ENCODE measurements around the gene TNK2.

Gene TNK2

DNA sequence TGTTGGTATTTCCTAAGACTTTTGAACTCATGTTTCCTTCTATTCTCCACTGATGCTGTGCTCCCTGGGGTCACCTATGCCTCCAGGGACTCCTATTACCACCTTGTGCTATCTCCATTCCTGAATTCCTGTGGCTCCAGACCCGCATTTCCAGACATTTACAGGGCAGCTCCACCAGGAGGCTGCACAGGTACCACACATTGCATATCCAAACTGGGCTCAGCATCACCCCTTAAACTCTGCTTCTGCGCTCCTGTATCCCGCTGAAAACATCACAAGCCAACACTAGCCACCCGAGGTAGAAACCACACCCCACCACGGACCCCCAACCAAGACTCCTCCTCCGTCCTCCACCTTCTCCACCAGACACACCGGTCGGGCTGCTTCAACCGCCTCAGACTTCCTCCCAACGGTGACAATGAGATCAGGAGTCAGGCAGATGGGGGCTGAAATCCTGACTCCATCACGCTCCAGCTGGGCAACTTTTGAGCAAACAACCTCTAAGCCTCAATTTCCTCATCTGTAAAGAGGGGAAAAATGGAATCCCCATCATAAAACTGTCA lies 10.4 kb downstream of the TNK2 start:
- no peak for DNase-seq

DNA sequence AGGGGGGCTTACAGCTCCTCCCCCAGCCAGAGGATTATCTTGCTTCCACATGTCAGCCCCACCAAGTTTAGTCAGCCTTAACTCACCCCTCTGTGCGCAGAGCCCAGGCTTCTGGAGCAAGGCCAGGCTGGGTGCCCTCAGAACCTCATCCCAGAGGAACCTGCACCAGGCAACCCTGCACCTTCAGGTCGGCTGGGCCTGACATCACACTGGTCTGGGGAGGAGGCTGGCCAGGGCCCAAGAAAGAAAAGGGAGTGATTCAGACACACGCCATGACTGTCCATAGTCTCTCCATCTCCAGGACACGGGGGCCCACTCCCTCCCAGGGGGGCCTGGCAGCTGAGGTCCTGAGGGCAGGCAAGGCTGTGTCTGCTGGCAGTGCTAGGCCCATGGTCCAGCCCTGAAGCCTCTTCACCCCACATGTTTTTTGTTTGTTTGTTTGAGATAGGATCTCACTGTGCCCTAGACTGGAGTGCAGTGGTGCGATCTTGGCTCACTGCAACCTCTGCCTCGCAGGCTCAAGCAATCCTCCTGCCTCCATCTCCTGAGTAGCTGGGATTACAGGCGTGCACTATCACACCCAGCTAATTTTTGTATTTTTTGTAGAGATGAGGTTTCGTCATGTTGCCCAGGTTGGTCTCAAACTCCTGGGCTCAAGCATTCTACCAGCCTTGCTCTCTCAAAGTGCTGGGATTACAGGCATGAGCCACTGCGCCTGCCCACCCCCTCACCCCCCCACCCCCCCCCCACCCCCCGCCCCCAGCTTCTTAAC lies 11.1 kb downstream of the TNK2 start:
- DNase-seq: no peak

DNA sequence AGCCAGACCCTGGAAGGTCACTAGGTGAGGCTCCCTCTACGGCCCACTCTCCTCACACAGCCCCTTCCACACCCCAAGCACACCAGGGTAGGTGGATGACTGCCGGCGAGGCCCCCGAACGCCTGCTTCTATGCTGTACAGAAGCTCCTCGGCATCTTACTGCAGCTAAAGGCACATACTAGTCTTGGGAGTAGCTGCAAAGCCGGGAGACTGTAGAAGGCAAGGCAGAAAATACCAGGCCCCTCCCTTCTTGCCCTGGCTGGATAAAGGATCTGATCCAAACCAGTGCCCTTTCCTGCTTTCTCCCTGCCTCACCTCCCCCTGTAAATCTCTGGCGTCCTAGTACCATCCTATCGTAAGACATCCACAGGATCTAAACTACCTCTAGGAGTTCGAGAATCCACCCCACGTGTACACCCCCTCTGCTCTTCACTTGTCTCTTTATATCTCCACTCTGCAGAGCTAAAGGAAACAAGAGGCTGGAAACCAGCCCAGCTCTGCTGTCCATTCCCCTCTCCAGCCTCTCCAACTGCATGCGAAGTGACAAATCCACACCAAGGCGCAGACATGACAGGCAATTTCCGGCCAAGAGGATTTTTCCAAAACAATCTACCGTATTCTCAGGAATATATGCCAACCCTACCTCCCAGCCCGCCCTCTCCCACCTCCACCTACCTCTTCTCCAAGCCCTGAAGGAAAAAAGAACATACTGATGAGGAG lies 11.8 kb downstream of the TNK2 start:
- DNase-seq: no peak

DNA sequence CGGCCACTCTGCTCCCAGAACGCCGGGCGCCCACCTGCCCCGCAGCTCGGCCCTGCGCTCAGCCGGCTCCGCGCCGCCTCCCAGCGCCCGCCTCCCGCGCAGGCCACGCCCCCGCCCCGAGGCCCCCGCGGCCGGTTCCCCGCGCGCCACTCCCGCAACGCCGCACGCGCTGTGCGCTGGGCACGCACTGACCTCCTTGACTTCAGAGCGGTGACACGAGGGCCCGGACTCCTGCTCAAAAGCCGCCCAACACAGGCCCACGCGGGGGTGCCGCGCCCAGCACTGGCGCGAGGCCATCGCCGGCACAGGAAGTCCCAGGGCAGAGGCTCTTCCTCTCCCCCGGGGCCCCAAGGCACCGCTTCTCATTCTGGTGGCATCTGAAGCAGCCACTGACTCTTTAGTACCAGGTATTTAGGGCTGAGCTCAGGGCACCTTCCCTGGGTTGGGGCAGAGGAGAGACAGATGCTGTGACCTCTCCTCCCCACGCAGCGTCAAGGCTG lies 12.4 kb downstream of the TNK2 start:
- no peak for DNase-seq

DNA sequence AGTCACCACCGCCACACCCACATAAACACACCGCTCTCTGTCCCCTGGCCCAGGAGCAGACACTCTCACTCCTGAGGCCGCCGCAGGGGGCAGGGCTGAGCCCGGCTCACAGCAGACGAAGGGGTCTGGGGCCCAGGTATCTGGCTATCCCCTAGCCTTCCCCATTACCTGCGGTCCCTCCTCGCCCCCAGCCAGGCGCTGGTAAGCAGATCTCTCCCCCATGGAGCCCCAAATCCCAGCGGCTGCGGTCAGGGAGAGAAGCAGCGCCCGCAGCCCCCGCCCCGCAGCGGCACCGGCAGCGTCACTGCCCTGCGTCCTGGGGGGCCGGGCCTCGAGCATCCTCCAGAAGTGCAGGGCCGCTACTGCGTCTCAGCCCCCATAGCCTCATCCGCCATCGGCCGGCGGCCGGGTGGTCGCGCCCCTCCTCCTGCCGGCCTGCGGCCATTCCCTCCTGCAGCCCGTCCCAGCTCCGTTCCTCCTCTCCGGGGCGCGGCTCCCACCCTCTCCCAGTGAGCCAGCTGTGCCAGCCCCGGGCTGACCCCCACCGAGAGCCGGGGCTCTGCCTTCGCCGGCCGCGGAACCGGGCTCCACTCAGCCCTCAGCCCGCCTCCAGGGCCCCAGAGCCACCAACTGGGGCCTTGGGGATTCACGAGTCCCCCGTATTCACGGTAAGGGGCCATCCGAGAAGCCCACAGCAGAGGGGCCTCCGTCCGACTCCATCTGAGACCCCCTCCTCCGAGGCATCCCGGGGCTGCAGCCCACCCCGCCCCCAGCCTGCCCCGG lies 13.1 kb downstream of the TNK2 start:
- DNase-seq: peak; percentile 45

DNA sequence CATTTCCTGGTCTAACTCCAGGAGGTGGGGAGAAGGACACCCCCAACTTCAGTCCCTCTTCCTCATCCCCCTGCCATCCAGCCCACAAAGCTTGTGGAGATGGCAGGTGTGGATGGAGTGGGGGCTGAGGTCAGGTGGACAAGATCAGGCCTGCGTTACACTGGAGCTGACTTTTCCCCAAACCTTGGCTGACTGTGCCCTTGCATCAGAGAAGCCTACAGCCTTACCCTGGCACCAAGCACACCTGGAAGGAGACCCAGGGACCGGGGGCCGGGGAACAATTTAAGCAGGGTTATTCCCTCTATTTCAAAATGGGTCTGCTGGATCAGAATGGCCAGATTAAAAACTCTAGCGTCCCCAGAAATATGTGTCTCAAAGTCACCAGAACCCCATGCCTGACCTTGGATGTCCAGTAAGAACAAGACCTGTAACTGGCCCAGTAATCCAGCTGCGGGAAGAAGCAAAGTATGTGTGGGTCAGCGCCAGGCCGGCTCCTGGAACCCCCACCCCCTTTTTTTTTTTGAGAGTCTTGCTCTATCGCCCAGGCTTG lies 14.4 kb downstream of the TNK2 start:
- no peak for DNase-seq

DNA sequence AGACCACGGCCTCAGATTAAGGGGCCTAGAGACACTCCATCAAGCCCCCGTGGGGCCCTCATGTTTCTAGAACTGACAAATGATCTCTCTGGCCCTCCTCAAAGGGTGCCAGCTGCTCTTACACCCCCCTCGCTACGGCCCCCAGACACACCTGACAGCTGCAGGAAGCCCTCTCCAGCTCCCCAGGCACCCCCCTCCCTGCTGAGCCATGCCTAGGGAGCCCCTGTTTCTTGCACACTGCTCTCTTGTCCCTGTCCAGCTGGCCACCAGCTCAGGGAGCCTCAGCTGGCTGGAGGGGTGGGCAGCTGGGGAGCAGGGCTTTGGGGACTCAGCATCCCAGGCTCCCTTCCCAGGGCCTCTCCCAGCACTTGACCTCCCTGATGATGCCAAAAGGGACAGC lies 14.8 kb downstream of the TNK2 start:
- no peak for DNase-seq

DNA sequence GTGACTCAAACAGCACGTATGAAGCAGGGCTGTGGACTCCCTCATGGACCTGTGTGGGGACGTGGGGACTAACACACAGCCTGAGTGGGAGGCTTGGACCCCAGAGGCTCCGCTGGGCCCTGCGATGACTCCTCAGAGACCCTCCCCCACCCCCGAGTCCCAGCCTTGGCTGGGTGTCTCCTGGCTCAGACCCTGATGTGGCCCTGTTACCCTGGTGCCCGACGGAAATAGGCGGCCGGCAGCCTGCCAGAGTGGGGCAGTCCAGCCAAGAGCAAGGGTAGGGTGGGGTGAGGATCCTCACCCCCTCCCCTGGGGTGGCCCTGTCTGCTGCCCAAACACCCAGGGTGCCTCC lies 15.3 kb downstream of the TNK2 start:
- DNase-seq: no peak

DNA sequence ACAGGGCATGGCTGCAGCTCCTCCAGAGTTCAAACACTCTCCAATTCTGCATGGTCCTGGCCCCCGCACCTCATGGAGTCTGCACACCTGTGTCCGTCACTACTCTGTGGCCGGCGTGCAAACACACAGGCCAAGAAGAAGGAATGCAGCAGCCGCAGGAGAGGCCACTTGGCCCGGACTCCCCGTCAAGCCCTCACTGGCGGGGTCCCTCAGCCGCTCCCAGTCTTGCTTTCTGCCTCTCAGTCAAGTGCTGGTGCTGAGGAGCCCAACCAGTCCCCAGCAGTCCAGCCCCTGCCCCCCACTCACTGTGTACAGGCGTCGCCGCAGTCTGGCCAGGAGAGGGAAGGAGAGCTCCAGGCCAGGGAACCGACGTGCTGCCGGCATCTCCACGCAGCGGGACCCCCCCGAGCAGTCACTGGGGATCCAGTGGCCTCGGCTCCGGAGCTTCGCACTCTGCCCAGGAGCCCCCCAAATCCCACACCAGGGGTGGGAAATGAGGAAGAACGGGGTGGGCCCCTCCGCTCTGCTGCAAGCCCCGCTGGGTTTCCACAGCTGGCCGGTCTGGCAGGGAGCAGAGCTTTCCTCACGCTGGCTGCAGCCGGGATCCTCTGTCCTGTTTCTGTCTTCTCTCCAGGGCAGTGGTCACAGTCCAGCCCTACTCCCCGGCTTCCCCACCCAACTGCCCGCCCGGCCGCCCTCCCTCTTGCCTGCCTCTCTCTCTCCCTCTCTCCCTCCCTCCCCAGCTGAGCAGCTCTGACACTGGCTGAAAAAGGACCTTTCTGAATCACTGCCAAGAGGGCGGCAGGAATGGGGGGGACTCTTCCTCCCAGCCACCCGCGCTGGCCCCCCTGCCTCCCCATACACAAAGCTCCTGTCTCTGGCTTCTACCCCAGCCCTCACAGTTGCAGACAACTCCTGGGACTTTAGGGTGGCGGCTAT lies 16.0 kb downstream of the TNK2 start:
- DNase-seq: no peak

DNA sequence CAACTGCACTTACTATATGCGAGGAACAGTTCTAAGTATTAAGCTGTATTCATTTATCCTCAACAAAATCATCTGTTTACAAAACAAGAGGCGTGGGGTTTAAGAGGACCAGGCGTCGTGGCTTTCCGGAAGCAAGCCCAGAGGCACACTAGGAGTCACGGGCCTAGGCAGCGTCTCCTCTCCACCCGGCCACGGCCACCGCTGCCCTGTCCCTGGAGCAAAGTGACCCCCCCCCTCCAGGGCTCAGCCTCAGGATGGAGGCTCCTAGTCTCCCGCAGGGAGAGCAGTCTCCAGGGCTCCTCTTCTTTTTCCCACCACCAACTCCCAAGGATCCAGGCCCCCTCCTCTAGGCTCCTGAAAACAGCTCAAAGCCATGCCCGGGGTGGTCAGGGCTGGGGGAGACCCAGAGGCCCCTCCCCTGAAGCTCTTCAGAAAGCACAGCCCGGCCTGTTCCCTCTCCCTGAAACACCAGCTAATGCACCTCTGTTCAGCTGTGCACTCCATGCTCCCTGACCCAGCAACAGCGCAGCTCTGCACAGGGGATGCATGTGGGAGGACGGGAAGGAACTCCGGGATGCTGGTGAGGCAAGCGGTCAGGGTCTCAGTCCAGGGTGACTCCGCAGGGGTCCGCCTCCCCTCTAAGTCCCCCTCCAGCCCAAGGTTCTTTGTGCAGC lies 16.8 kb downstream of the TNK2 start:
- no peak for DNase-seq

DNA sequence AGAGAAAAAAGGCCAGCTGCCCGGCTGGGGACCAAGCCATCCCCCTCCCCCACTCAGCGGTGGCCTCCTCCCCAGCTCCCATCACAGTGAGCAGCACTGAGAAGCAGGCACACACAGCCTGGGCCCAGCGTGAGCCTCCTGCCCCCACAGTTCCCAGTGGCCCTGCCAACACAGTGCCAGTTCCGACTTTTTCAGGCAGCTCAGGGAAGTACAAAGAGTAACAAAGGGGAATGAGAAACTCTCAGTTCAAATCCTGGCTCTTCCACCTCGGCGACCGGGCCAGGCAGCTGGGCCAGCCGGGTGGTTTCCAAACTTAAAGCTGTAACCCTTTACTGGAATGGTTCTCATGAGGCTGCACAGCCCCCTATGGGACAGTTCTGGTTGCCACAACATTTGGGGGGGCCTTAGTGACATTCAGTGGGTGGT lies 18.5 kb downstream of the TNK2 start:
- DNase-seq: no peak

DNA sequence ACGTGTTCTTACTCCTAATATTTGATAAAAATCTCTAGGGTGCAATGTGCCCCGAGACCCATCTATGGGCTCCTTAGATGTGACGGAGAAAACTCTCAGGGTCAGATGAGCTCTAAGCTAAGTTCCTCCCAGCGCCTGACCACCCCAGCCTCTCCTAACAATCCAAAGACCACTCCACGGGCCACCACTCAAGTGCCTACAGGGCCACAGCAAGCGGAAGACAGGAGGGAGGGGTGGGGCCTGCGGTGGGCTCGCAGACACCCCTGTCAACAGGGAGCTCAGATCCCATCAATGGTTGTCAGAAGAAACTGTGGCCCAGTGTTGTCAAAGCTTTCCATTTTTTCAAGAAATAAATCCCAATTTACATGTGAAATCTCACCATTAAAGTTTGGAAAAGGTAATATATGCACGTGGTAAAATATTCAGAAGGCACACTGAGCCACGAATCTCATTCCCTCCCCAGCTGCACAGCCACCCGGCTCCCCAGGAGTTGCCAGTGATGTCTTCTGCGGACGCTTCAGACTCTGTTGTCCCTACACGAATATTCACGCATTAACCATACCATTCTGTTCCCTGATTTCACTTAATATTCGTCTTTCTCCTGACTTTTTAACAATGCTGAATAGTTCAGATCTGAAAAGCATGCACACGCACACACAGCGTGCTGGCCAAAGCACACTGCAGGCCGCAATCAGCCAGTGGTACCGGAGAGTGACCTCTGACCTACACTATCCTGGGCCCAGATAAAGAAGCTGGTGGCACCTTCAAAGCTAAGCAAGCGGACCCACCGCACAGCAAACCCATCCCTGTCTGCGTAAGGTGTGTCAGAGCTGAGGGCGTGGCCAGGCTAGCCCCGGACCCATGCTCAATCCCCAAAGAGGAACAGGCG lies 19.1 kb downstream of the TNK2 start:
- no peak for DNase-seq

DNA sequence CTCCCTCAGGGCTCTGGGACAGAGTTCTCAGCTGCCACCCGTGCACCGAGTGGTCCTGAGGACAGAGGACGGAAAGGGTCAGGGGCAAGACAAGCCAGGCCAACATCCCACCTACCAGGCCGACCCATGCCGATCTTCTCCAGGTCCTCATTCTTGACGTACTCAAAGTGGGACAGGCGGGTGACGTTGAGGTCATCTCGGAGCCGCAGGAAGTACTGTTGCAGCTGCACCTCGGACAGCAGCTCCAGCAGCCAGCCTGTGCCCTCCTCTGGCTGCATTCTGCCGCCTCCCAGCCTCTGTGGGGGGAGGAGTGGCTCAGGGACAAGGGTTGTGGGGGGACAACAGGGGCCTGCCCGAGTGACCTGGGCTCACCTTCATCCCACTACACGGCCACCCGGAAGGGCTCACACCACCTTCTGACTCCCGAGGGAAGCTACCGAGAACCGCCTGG lies 20.0 kb downstream of the TNK2 start:
- DNase-seq: no peak

DNA sequence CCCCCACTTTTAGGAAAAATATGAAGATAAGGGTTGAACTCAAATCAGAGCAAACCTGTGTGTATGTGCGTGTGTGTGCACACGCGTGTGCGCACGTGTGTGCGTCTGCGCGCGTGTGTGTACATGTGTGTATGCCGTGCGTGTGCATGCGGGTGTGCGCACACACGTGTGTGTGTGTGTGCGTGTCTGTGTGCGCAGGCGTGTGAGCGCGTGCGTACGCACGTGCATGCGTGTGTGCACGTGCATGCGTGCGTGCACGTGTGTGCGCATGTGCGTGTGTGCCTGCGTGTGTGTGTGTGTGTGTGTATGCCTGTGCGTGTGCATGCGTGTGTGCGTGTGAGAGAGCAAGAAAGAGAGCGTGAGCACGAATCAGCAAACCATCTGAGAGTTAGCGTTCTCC lies 20.7 kb downstream of the TNK2 start:
- DNase-seq: no peak

DNA sequence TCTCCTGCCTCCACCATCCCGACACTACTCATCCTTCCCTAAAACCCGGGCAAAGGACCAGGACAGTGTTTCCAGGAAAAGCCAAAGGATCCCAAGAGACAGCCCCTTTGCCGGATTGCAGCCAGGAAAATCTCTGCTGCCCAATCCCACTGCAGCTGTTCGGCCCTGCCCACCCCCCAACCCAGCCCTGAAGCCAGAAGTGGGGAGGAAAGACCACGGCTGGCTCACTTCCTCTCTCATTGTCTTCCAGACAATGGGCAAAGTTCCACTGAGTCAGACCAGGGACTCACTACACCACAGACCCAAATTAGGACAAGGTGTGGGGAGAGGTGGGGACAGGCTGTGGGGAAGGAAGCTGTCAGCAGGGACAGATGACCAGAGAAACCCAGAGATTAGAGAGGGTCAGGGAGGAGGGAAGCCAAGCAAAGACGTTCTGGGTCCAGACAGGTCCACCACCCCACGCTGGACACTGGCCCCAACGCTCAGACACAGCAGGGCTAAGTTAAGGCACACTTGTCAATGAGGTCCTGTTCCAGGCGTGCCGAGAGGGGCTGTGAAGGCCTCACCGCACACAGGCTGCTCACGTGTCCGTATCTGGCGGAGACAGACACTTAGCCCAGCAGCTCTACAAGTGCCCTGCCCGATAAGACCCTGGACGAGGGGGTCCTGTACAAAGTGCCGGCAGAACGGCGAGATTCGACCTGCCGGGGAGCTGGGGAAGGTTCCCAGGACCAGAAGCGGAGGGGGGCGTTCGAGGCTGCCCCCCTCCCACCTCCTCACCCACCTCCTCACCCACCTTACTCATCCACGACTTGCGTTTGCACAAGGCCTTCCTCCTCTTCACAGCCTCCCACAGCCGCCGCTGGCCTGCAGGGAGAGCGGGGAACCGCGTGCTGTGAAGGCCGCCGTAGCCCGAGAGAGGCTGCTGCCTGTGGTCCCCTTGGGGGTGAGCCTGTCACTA lies 21.9 kb downstream of the TNK2 start:
- no peak for DNase-seq

DNA sequence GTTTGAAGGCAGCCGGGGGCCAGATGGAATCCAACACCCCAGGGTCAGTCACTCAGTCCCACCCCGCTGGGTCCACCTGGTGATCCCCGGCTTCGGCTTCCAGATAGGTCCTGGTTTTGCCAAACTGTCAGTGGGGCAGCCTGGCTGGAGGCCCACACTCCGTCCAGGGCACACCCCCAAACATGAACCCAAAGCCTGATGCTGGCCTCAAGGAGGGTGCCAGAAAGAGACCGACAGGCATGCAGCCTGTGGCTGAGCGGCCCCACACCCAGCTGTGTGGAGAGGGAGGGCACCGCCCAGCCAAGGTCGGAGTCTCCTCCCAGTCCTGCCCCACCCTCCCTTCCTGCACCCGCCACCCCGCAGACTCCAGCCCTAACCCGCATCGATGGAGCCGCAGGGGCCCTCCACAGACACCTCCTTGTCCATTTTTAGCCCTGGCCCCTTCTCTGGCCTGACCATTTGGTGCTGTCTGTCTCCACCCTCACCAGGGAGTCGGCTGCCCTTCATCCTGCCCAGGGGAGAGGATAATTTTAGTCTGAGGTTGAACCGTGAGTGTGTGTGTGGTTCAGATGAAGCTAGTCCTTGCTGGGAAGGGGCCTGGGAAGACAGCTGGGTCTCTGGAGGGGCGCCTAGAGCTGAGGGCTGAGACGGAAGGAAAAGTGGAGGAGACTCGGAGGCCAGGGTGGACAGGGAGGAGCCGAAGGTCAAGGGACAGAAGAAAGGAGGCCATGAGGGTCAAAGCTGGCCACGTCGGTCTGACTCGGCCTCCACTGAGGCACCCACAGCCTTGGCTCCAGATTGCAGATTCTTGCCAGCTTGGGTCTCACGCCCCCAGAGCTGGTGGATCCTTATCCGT lies 23.1 kb downstream of the TNK2 start:
- DNase-seq: no peak

DNA sequence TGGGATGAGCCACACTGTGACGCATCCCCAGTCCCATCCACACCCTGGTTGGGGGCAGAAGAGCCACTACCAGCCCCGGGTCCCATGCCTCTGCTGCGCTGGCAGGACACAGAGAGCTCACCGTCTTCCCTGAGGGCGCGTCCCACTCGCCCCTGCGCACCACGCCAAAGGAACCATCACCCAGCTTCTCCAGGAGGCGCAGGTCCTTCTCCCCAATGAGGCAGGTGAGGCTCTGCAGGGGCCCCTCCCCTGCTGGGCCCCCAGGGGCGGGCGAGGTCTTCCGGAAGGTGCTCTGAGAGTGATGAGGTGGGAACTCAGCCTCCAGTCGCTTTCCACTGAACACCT lies 23.7 kb downstream of the TNK2 start:
- no peak for DNase-seq

DNA sequence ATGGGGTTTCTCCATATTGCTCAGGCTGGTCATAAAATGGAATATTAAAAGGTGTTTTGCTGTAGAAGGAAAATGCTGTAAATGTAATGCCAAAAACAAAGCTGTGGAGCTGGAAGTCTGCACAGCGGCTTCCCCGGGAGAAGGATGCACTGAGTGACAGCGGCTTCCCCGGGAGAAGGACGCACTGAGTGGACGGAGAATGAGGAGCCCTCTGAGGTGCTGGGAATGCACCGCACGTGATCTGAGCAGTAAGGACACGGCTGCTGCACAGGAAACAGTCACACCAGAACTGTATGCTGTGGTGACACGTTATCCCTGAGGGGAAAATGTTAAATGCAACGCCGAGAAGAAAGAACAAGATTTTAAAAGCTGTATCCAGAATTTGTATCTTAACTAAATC lies 24.6 kb downstream of the TNK2 start:
- DNase-seq: no peak

Data from NCI-H2227 treated with DMSO at 0.1 percent for 48 hours (cell line).